Measurements from ENCODE around the gene PGRMC1. TPM values are rescaled to one million over a fixed set of nuclear protein-coding genes. Genes with fewer than 3 reads are reported as not detected.

PGRMC1 gene
- total and polyA plus RNA-seq, 2 experiments from 2014 or later, result 163 to 307 TPM

- Histone ChIP-seq H3K4me2 (no peak overlapping the region), H3K4me1 (ENCODE audit: insufficient read depth) (no peaks in the 10 kb centered on the region)
- WGBS (ENCODE audit: low lambda C conversion rate, missing lambda C conversion rate), result 83% methylated on average over 3 of the region's 3 CpGs
Measured at GRCh38 chrX:119189115-119189514, 47.0 kb upstream of the PGRMC1 start.

GRCh38 chrX:119189595-119189994 is 46.5 kb upstream of the PGRMC1 start:
- peak; percentile 8 for DNase-seq (ENCODE audit: low spot score)
- 56% methylated on average over 4 of the region's 4 CpGs for WGBS (ENCODE audit: low lambda C conversion rate, missing lambda C conversion rate)
- no peaks in the 10 kb centered on the region for H3K9me3 ChIP-seq (ENCODE audit: low read depth)
- no peak overlapping the region for H3K4me3 ChIP-seq
- no peaks in the 10 kb centered on the region for H3K9me2 ChIP-seq (replicated peaks; ENCODE audit: insufficient read depth)
- no peak overlapping the region for H3K27ac ChIP-seq
- H3K4me1 ChIP-seq (ENCODE audit: insufficient read depth), result no peaks in the 10 kb centered on the region
- no peak overlapping the region for H2AFZ ChIP-seq
- H3K79me2 ChIP-seq, result no peaks in the 10 kb centered on the region
- no peaks in the 10 kb centered on the region for H4K20me1 ChIP-seq (ENCODE audit: insufficient read depth, poor library complexity, severe bottlenecking)
- H3K4me2 ChIP-seq, result no peak overlapping the region
- TF ChIP-seq CTCF (IDR thresholded peaks at IDR 0.05; ENCODE audit: poor library complexity) (no peak), EZH2 (IDR thresholded peaks at IDR 0.05; ENCODE audit: borderline replicate concordance) (no peak), EZH2phosphoT487 (IDR thresholded peaks at IDR 0.05; ENCODE audit: low read depth, severe bottlenecking, unreplicated experiment) (no peak)
- H3K36me3 ChIP-seq (replicated peaks; ENCODE audit: insufficient read depth, low read depth), result no peaks in the 10 kb centered on the region
- no peaks in the 10 kb centered on the region for H3K27me3 ChIP-seq

More at GRCh38 chrX:119189115-119189514, 47.0 kb upstream of the PGRMC1 start:
- H3K9me2 ChIP-seq (replicated peaks; ENCODE audit: insufficient read depth), result no peaks in the 10 kb centered on the region
- H3K36me3 ChIP-seq (replicated peaks; ENCODE audit: insufficient read depth, low read depth), result no peaks in the 10 kb centered on the region
- H3K79me2 ChIP-seq, result no peaks in the 10 kb centered on the region
- no peaks in the 10 kb centered on the region for H3K27me3 ChIP-seq
- no peaks in the 10 kb centered on the region for H3K9me3 ChIP-seq (ENCODE audit: low read depth)
- no peak overlapping the region for H3K4me3 ChIP-seq
- H2AFZ ChIP-seq, result no peak overlapping the region
- H3K27ac ChIP-seq, result no peak overlapping the region
- DNase-seq (ENCODE audit: low spot score), result no peak
- TF ChIP-seq EZH2 (IDR thresholded peaks at IDR 0.05; ENCODE audit: borderline replicate concordance), result no peak
- no peak for TF ChIP-seq EZH2phosphoT487 (IDR thresholded peaks at IDR 0.05; ENCODE audit: low read depth, severe bottlenecking, unreplicated experiment)
- no peak for TF ChIP-seq CTCF (IDR thresholded peaks at IDR 0.05; ENCODE audit: poor library complexity)
- H4K20me1 ChIP-seq (ENCODE audit: insufficient read depth, poor library complexity, severe bottlenecking), result no peaks in the 10 kb centered on the region

GRCh38 chrX:119190091-119190681 is 45.9 kb upstream of the PGRMC1 start:
- no peaks in the 10 kb centered on the region for H3K79me2 ChIP-seq
- 77% methylated on average over 4 of the region's 4 CpGs for WGBS (ENCODE audit: low lambda C conversion rate, missing lambda C conversion rate)
- H4K20me1 ChIP-seq (ENCODE audit: insufficient read depth, poor library complexity, severe bottlenecking), result no peaks in the 10 kb centered on the region
- no peaks in the 10 kb centered on the region for H3K4me1 ChIP-seq (ENCODE audit: insufficient read depth)
- no peak overlapping the region for H3K4me3 ChIP-seq
- H2AFZ ChIP-seq, result no peak overlapping the region
- no peaks in the 10 kb centered on the region for H3K9me2 ChIP-seq (replicated peaks; ENCODE audit: insufficient read depth)
- H3K27me3 ChIP-seq, result no peaks in the 10 kb centered on the region
- H3K36me3 ChIP-seq (replicated peaks; ENCODE audit: insufficient read depth, low read depth), result no peaks in the 10 kb centered on the region
- TF ChIP-seq CTCF (IDR thresholded peaks at IDR 0.05; ENCODE audit: poor library complexity) (no peak), EZH2 (IDR thresholded peaks at IDR 0.05; ENCODE audit: borderline replicate concordance) (no peak), EZH2phosphoT487 (IDR thresholded peaks at IDR 0.05; ENCODE audit: low read depth, severe bottlenecking, unreplicated experiment) (no peak)
- H3K4me2 ChIP-seq, result no peak overlapping the region
- DNase-seq (ENCODE audit: low spot score), result no peak
- H3K9me3 ChIP-seq (ENCODE audit: low read depth), result no peaks in the 10 kb centered on the region
- no peak overlapping the region for H3K27ac ChIP-seq

Data from hepatocyte (in vitro differentiated cells).